ENCODE results near the gene LRRC25.

DNA sequence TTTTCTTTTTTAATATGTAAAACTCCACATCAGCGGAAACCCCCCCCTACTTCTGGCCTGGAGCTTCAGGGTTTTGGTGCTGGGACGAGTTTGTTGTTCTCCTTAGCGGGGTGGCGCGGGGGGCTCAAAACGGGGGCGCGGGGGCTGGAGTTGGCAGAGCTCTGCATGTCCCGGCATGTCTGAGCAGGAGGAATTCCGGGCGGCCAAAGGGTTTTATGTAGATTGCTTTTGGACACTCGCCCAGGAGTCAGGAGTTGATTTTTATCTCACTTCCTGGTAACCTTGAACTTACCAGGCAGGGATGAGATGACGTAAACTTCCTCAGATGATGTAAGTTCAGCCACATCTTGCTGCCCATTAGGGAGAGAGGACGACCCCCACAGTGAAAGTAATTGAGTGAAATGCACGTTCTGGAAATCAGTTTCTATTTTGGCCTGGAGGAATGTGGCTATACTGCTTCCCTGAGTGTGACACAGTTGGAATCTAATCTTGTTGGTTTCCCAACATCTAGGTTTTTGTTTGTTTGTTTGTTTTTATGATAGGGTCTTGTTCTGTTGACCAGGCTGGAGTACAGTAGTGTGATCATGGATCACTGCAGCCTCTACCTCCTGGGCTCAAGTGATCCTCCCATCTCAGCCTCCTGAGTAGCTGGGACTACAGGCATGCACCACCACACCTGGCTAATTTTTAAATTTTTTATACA, 32.4 kb downstream of the LRRC25 start:
- TF ChIP-seq CTCF (conservative IDR thresholded peaks at IDR 0.05): no peak
- TF ChIP-seq EZH2 (IDR thresholded peaks at IDR 0.05; ENCODE audit: low read depth): no peak
